HG03159 (cell line): Measurements from ENCODE around the gene ARHGEF17.
A peak's percentile ranks its signal among the peaks of the same experiment; 100 is the strongest.
"Not testable (repeated sequence)": the region's sequence is repeated elsewhere in the genome, so short reads cannot be mapped to it uniquely, and the experiment has no call there.

Experiments used
- ATAC-seq: cut with Tn5 transposase; IDR thresholded peaks from one replicate; pipeline ENCODE4 v1.9.1; 2021; ENCODE audit warnings: mild to moderate bottlenecking, moderate library complexity; ENCODE audit not compliant: unreplicated experiment

Gene ARHGEF17

GRCh38 chr11:73271936-73272679, 36.0 kb upstream of the ARHGEF17 start, which contains the start of gene P2RY6:
P2RY6 (plus strand) TSS chr11:73272338; CDS start chr11:73296519, 24,181 bp downstream.
- no peak for ATAC-seq

DNA sequence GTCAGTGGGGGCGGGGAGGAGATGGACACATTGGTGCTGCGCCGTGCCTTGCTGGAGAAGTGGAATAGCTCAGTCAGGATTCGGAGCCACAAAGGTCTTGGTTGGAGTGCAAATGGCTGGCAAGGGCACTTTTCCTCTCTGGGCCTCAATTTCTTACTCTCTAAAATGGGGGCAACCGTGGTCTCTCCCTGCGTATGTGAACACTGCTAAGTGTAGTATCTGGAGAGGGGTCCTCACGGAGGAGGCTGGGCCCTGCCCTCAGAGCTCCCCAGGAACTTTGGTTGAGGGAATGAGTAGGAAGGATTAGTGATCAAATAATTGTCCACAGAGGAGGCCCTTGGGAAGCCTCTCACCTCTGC, 35.4 kb upstream of the ARHGEF17 start:
- ATAC-seq: no peak

- ATAC-seq: no peak
Observed at GRCh38 chr11:73273222-73273895, 34.7 kb upstream of the ARHGEF17 start.

DNA sequence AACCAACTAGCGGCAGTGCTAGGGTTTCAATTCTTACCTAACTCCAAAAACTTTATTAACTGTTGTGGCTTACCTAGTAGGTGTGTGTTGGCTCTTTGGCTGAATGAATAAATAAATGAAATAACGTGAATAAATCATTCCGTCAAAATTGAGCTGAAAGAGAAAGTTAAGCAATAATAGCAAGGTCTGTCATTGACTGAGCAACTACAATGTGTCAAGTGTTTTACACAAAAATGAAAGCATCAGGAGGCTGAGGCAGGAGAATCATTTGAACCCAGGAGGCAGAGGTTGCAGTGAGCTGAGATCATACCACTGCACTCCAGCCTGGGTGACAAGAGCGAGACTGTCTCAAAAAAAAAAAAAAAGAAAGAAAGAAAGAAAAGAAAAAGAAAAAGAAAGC, 33.9 kb upstream of the ARHGEF17 start:
- not testable (repeated sequence) for ATAC-seq

DNA sequence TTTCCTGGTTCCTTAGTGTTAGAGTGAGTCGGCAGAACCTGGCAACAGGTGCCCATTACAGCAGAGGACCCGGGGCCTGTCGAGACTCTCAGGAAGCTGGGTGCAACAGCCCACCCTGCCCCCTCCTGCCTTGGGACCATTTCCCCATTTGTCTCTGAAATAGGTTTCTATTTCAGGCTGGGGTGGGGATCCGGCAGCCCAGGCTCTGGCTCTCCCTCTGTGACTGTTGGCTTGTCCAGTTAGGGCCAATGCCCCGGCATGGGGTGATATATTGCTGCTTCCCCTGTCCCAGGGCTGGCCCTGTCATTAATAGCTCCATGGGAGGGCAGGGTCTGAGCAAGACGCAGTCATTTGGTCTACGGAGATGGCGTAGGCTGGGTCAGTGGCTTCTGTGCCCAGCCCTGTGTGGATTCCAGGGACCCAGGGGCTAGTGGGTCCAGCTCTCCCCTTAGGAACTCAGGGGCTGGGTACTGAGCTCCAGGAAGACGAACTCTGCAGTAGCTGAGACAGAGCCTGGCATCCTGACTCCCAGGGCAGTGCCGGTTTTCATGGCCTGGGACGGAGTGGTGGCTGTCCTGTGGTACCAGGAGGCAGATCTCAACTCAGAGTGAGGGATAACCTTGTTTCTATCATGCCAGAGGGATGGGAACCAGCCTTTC, 33.2 kb upstream of the ARHGEF17 start:
- no peak for ATAC-seq

DNA sequence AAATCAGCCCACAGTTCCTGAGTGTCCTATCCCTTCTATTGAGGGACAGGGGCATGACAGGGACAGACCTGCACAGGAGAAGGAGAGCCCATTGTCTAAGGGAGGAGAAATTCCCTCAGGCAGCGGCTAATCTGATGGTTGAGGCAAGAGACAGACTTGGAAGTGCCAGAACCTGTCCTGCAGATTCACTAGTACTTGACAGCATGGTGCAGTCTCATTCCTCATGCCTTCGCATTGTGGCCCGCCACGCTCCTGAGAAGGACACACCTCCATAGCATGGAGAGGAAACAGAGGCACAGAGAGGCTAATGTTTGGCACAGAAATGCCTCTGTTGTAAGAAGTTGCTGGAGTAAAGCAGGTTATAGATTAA, 32.7 kb upstream of the ARHGEF17 start:
- no peak for ATAC-seq

- ATAC-seq: no peak
Observed at GRCh38 chr11:73277467-73277866, 30.6 kb upstream of the ARHGEF17 start.

DNA sequence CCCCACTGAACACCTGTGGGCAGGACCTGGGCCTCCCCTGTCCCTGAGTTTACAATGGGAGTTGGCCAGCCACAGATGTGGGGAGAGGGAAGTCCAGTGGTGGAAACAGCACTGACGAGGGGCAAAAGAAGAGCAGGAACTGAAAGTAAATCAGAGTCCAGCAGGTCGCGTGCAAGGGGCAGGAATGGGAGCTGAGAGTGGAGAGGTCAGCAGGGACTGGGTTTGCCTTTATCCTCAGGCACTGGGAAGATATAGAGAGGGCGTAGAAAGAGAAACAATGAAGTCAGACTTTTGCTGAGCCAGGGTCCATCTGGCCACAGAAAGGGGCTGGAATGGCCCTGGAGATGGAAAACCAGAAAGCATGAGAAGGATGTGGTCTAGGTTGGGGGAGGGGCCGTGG, 27.4 kb upstream of the ARHGEF17 start:
- ATAC-seq: no peak

- no peak for ATAC-seq
Observed at GRCh38 chr11:73281201-73281741, 26.8 kb upstream of the ARHGEF17 start.

DNA sequence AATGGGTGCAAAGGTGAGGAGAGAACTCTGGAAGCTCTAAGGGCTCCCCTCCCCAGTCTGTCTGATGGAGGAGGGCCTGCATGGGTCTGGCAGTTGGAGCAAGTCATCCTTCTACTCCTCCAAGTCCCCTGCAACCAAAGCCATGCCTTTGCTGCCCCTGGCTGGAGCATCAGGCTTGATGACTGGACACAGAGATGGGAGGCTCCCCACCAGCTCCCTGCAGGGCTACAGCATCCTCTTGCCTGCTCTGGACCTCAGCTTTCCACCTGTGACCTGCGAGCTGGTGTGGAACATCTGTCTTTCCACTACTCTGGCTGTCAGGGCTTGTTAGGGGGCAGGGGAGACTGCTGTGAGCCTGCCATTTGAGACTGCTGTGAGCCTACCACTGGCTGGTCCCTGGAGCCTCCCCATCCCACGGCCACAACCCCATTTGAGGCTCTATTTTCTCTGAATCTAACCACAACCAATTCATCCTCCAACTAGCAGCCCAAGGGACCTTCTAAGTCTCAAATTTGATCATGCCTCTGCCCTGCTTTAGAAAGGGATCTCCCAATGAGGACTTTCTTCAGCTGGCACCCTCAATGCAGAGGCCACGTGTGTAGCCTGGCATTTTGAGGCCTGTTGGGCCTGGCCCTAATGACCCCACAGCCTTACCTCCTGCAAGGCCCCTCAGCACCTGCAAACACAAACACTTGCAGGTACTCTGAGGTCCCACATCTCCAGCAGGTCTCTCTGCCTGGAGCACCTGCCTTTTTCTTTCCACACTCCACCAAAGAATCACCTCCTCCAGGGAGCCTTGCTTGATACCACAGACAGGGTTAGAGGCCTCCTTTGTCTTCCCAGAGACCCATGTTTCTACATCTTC, 26.0 kb upstream of the ARHGEF17 start:
- ATAC-seq: no peak

DNA sequence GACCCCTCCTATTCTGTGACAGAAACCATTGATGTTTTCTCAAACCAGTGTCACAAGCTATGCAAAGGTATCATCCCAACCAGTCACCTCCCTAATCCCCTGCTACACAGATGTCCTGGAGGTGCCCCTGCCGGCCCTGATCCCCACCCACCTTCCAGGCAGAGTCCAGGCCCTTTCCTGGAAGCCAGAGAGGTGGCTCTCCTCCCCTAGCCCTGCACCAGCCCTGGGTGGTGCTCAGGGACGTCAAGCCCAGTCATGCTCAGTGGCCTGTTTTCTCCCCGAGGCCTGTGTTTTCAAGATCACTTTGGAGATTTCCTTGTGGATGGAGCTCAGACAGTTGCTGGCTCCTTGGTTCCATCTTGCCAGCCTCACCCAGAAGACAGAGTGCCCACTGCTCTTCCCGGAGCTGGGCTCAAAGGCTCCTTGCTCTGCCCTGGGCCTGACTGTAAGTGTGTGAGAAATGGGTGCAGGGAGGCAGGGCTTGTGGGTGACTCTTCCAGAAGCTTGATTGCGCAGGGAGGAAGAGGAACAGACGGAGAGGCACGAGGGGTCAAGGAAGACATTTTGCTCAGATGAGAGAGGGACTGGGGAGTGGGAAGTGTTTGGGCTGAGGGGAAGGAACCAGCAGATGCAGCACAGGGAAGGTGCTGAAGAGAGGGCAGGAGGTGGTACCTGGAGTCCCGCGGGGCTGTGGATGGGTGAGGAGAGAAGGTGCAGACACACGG, 24.6 kb upstream of the ARHGEF17 start:
- no peak for ATAC-seq

GRCh38 chr11:73284106-73284505, 24.0 kb upstream of the ARHGEF17 start:
- ATAC-seq: no peak

GRCh38 chr11:73285721-73286120, 22.4 kb upstream of the ARHGEF17 start:
- no peak for ATAC-seq

GRCh38 chr11:73286240-73286810, 21.8 kb upstream of the ARHGEF17 start:
- ATAC-seq: no peak

DNA sequence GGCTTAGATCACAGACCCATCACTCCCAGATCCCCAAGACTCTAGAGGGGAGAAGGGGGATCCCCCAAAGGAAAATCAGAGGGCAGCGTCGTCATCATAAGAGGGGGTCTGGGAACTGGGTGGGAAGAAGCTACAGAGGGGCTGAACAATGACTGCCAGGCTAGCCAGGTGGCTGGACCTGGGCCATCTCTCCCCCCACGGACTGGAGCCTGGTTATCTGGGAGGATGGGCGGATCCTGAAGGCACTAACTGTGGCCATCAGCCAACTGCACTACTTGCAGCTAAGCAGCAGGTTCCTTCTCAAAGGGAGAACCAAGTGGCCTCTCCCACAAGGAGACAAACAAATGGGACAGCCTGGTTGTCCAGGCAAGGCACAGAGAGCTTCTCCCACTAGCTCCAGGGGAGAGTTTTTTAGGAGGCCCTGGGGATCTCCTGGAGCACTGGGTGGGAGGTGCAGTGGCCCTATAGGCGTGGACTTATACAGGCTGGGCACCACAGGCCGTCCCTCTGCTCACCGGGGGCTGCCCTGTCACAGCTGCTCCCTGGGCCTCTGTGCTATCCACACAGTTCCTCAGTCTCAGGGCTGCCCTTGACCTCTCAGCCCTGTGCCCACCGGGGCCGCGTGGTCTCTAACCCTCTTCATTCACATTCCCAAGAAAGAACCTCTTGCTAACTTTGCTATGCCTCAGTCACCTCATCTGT, 20.5 kb upstream of the ARHGEF17 start:
- ATAC-seq: no peak

GRCh38 chr11:73288192-73288872, 19.7 kb upstream of the ARHGEF17 start:
- no peak for ATAC-seq

DNA sequence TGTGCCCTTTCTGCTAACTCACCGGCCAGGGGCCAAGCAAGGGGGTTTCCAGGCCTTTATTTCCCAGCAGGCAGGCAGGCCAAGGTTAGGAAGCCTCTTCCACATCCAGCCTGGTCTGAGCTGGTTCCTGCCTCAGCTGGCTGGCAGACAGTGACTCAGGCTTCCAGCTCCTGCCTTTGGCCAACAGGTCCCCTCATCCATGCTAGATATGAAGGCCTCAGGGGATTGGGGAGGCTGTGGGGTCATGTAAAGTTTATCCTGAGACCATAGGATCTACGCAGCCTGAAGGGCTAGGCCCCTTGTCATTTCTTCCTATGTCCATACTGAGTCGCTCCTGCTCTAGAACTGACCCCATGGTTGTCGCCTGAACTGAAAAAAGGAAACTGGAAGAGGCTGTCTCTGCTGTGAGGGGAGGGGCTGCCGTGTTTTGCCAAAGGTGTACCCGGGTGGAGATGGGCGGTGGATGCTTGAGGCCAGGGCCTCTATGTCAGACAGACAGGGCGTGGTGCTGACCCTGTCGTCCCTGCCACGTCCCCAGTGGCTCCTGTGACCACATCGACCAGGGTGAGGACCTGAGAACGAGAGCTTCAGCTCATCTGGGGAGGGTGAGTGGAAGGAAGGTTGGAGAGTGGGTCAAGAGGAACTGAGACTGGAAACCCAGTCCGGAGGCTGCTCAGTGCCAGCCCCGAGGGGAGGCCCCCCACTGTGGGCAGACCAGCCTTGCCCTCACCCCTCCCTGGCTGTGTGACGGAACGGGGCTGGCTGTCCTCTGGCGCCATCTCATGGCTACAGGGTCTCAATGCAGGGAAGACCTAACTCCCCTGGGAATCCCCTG, 19.0 kb upstream of the ARHGEF17 start:
- peak; percentile 60 for ATAC-seq

DNA sequence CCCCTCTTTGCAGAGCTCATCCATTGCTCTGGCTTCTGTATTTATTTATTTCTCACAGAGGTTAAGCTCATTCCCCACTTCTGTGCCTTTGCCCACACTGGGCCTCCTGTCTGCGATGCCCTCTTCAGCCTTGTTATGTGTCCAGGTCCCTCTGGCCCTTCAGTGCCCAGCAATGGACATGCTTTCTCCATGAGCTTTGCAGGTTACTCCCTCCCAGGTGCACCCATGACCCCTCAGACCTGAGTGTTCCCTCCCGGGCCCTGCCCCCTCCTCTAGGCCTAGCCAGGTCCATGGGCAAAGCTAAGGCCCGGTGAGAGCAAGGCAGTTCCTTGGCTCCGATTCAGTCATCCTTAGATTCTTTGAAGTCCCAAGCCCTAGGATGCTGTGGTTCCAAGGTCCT, 17.5 kb upstream of the ARHGEF17 start:
- no peak for ATAC-seq
